Measurements from ENCODE around the gene ZNF17. TPM values are rescaled to one million over a fixed set of nuclear protein-coding genes. Genes with fewer than 3 reads are reported as not detected.

Gene ZNF17
- polyA plus RNA-seq, 3 donors = 1.4 to 3.3 (median 2.3) TPM

- H2AFZ ChIP-seq (ENCODE audit: insufficient read depth, low read depth, low read length, poor library complexity, severe bottlenecking) = no peak overlapping the region
- H3K9ac ChIP-seq (ENCODE audit: insufficient read depth, low read length, poor library complexity, severe bottlenecking) = no peak overlapping the region
- Mint-ChIP-seq H3K4me1 (no peaks in the 10 kb centered on the region), H3K27ac (no peak overlapping the region), H3K9me3 (peaks cover 59 to 85% (median 79%) of the 10 kb centered on the region in 7 donors), H3K36me3 (peaks cover 58 to 70% of the 10 kb centered on the region in 2 donors), H3K4me3 (no peak overlapping the region), H3K27me3 (ENCODE audit: low read depth in 3 of 3) (peaks cover 0 to 6% (median 0%) of the 10 kb centered on the region in 3 donors)
- H3K79me2 ChIP-seq (ENCODE audit: insufficient read depth, low read length) = peaks cover 6% of the 10 kb centered on the region
- no peak overlapping the region for H3K27ac ChIP-seq (ENCODE audit: low read depth in 1 of 2, low read length in 2 of 2)
- H3K36me3 ChIP-seq (replicated peaks in 1 of 2; ENCODE audit: control insufficient read depth in 1 of 2, insufficient read depth in 2 of 2, low read length in 2 of 2) = peaks cover 43 to 74% of the 10 kb centered on the region in 2 donors
- no peaks in the 10 kb centered on the region for H3K4me1 ChIP-seq (ENCODE audit: control insufficient read depth in 1 of 2, insufficient read depth in 2 of 2, low read length in 2 of 2)
- intact Hi-C loops (cut with micrococcal nuclease) = no loop called here
- TF ChIP-seq CTCF (IDR thresholded peaks at IDR 0.05) = no peak
- peaks cover 76 to 87% of the 10 kb centered on the region in 2 donors for H3K9me3 ChIP-seq (replicated peaks in 1 of 2; ENCODE audit: control insufficient read depth in 1 of 2, insufficient read depth in 1 of 2, low read length in 2 of 2)
- no peaks in the 10 kb centered on the region for H3K27me3 ChIP-seq (ENCODE audit: control insufficient read depth in 2 of 2, insufficient read depth in 2 of 2, low read length in 2 of 2)
- peak overlapping the region in 1 of 3 experiments; percentile 9 for H3K4me3 ChIP-seq (replicated peaks in 1 of 3; ENCODE audit: low read depth in 2 of 3, low read length in 3 of 3)
- WGBS (ENCODE audit: insufficient coverage) = 100% methylated on average over 2 of the region's 4 CpGs
- DNase-seq = no peak
- H3K4me2 ChIP-seq (replicated peaks; ENCODE audit: extremely low read depth, low read length, poor library complexity, severe bottlenecking) = no peak overlapping the region
- no peaks in the 10 kb centered on the region for H4K20me1 ChIP-seq (ENCODE audit: insufficient read depth, low read length)
Observed at GRCh38 chr19:57419439-57419838, 8.5 kb downstream of the ZNF17 start.

GRCh38 chr19:57421037-57421436 is 10.1 kb downstream of the ZNF17 start:
- no peak overlapping the region for H3K4me2 ChIP-seq (replicated peaks; ENCODE audit: extremely low read depth, low read length, poor library complexity, severe bottlenecking)
- H3K4me1 ChIP-seq (ENCODE audit: control insufficient read depth in 1 of 2, insufficient read depth in 2 of 2, low read length in 2 of 2) = no peaks in the 10 kb centered on the region
- peak overlapping the region in 1 of 3 experiments; percentile 7 for H3K4me3 ChIP-seq (replicated peaks in 1 of 3; ENCODE audit: low read depth in 2 of 3, low read length in 3 of 3)
- Mint-ChIP-seq H3K4me1 (no peaks in the 10 kb centered on the region), H3K4me3 (no peak overlapping the region), H3K9me3 (peaks cover 48 to 86% (median 77%) of the 10 kb centered on the region in 7 donors), H3K27ac (no peak overlapping the region), H3K36me3 (peaks cover 44 to 54% of the 10 kb centered on the region in 2 donors), H3K27me3 (ENCODE audit: low read depth in 3 of 3) (peaks cover 0 to 6% (median 0%) of the 10 kb centered on the region in 3 donors)
- H3K27me3 ChIP-seq (ENCODE audit: control insufficient read depth in 2 of 2, insufficient read depth in 2 of 2, low read length in 2 of 2) = no peaks in the 10 kb centered on the region
- no peak overlapping the region for H3K27ac ChIP-seq (ENCODE audit: low read depth in 1 of 2, low read length in 2 of 2)
- peaks cover 78 to 80% of the 10 kb centered on the region in 2 donors for H3K9me3 ChIP-seq (replicated peaks in 1 of 2; ENCODE audit: control insufficient read depth in 1 of 2, insufficient read depth in 1 of 2, low read length in 2 of 2)
- intact Hi-C loops (cut with micrococcal nuclease) = no loop called here
- H3K36me3 ChIP-seq (replicated peaks in 1 of 2; ENCODE audit: control insufficient read depth in 1 of 2, insufficient read depth in 2 of 2, low read length in 2 of 2) = peaks cover 33 to 58% of the 10 kb centered on the region in 2 donors
- H2AFZ ChIP-seq (ENCODE audit: insufficient read depth, low read depth, low read length, poor library complexity, severe bottlenecking) = no peak overlapping the region
- H3K9ac ChIP-seq (ENCODE audit: insufficient read depth, low read length, poor library complexity, severe bottlenecking) = no peak overlapping the region
- H3K79me2 ChIP-seq (ENCODE audit: insufficient read depth, low read length) = peaks cover 3% of the 10 kb centered on the region
- no CpG with 5 or more reads among the region's 3 CpGs for WGBS (ENCODE audit: insufficient coverage)
- no peak for TF ChIP-seq CTCF (IDR thresholded peaks at IDR 0.05)
- no peaks in the 10 kb centered on the region for H4K20me1 ChIP-seq (ENCODE audit: insufficient read depth, low read length)
- no peak for DNase-seq
